ENCODE measurements around the gene L3HYPDH. TPM values are rescaled to one million over a fixed set of nuclear protein-coding genes. Genes with fewer than 3 reads are reported as not detected.

L3HYPDH gene
- total and polyA plus RNA-seq, 7 experiments from 2014 or later: 2.9 to 55.9 (median 21.6) TPM

DNA sequence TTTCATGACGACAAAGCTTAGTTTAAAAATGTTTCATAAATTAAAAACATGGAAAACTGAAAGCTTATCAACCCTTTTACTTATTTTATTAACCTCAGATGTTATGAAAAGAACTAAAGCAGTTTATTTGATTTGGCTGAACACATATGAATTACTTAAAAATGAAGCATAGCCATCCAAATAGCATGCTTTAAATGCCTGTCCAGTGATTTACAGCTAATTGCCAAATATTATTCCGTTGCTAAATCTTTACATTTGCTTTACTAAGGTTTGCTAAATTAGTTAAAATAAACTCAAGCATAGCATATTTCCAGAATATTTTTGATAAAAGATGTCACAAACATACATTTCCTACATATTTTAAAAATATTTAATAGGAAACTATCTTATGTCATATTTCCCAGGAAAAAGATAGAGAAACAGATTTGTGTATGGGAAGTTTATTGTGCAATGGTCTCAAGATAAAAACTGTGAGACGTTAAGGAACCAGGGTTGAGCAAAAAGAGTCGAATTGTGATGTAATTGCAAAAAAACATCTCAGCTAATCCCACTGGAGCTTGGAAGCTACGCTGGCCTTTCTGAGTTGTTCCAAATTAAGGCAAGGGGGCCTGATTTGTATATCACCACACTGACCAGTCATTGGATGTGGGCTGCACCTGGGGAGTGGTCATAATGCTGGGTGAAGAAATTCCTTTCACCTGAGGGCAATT, 44.8 kb downstream of the L3HYPDH start:
- H3K4me1 ChIP-seq (ENCODE audit: control insufficient read depth in 2 of 2, insufficient read depth in 2 of 2, low read length in 2 of 2): no peaks in the 10 kb centered on the region
- H3K27ac Mint-ChIP-seq: no peak overlapping the region
- H3K4me3 Mint-ChIP-seq: no peak overlapping the region
- POLR2A ChIA-PET: no interaction called here
- H3K36me3 Mint-ChIP-seq: no peaks in the 10 kb centered on the region
- no peaks in the 10 kb centered on the region for H3K36me3 ChIP-seq (ENCODE audit: control insufficient read depth in 2 of 3, insufficient read depth in 3 of 3, low read length in 3 of 3)
- CTCF ChIA-PET: interaction anchor here (1.1 to 1.5 kb wide), 3 partner anchors 307 to 315 kb away, joined by 3 to 6 read pairs (median 3); no protein-coding TSS in a partner anchor
- no peaks in the 10 kb centered on the region for H3K9me3 Mint-ChIP-seq
- no peaks in the 10 kb centered on the region for H3K27me3 ChIP-seq (ENCODE audit: control insufficient read depth in 2 of 2, insufficient read depth in 2 of 2, low read length in 2 of 2)
- no peak overlapping the region for H3K27ac ChIP-seq (ENCODE audit: low read depth, low read length)
- intact Hi-C loops (cut with micrococcal nuclease): no loop called here
- ATAC-seq: no peak
- DNase-seq: no peak
- no peaks in the 10 kb centered on the region for H3K4me1 Mint-ChIP-seq
- H3K27me3 Mint-ChIP-seq: peaks cover 0 to 5% (median 0%) of the 10 kb centered on the region in 5 donors
- no peaks in the 10 kb centered on the region for H3K9me3 ChIP-seq (ENCODE audit: control insufficient read depth in 2 of 3, low read length in 3 of 3)
- no peak overlapping the region for H3K4me3 ChIP-seq (ENCODE audit: low read length)

DNA sequence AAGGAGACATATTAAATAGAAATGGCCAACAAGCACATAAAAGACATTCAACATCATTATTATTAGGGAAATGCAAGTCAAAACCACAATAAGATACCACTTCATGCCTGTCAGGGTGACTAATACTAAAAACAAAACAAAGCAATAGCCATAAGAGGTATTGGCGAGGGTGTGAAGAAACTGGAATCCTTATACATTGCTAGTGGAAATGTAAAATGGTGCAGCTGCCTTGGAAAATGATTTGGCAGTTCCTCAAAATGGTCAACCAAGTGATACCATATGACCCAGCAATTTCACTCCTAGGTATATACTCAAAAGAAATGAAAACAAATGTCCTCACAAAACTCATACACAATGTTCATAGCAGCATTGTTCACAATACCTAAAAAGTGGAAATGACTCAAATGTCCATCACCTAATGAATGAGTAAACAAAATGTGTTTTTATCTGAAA, 46.0 kb downstream of the L3HYPDH start:
- Mint-ChIP-seq H3K4me1 (no peaks in the 10 kb centered on the region), H3K27me3 (peaks cover 0 to 5% (median 0%) of the 10 kb centered on the region in 5 donors), H3K36me3 (no peaks in the 10 kb centered on the region), H3K27ac (no peak overlapping the region), H3K4me3 (no peak overlapping the region), H3K9me3 (no peaks in the 10 kb centered on the region)
- intact Hi-C loops (cut with micrococcal nuclease): no loop called here
- no peak overlapping the region for H3K27ac ChIP-seq (ENCODE audit: low read depth, low read length)
- H3K27me3 ChIP-seq (ENCODE audit: control insufficient read depth in 2 of 2, insufficient read depth in 2 of 2, low read length in 2 of 2): no peaks in the 10 kb centered on the region
- ATAC-seq (no peak), DNase-seq (no peak)
- no peaks in the 10 kb centered on the region for H3K4me1 ChIP-seq (ENCODE audit: control insufficient read depth in 2 of 2, insufficient read depth in 2 of 2, low read length in 2 of 2)
- H3K9me3 ChIP-seq (ENCODE audit: control insufficient read depth in 2 of 3, low read length in 3 of 3): no peaks in the 10 kb centered on the region
- POLR2A ChIA-PET: no interaction called here
- CTCF ChIA-PET: interaction anchor here (0.6 to 1.5 kb wide), 4 partner anchors 306 to 1169 kb away, joined by 3 to 6 read pairs (median 4); no protein-coding TSS in a partner anchor
- no peaks in the 10 kb centered on the region for H3K36me3 ChIP-seq (ENCODE audit: control insufficient read depth in 2 of 3, insufficient read depth in 3 of 3, low read length in 3 of 3)
- H3K4me3 ChIP-seq (ENCODE audit: low read length): no peak overlapping the region

DNA sequence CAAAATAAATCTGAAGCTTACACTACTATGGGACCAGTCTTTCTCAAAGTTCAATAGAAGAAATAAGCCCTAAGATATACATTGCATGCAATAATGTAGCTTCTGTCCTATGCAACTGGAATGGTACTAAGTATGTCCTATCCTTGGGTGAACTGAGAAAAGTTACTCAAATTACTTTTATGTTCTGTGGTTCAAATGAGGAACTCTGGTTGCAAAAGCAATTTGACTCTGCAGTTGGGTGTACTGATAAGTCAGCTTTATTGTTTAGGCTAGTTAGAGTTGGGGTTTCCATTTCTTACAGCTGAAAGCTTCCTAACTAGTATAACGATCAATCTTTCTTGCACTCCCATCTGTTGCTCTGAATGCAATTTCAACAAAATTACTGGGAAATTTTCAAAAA, 48.2 kb downstream of the L3HYPDH start:
- no peaks in the 10 kb centered on the region for H3K36me3 ChIP-seq (ENCODE audit: control insufficient read depth in 2 of 3, insufficient read depth in 3 of 3, low read length in 3 of 3)
- H3K4me3 ChIP-seq (ENCODE audit: low read length): no peak overlapping the region
- Mint-ChIP-seq H3K4me3 (no peak overlapping the region), H3K4me1 (no peaks in the 10 kb centered on the region), H3K27me3 (peaks cover 0 to 5% (median 0%) of the 10 kb centered on the region in 5 donors), H3K36me3 (no peaks in the 10 kb centered on the region), H3K27ac (no peak overlapping the region), H3K9me3 (no peaks in the 10 kb centered on the region)
- DNase-seq (no peak), ATAC-seq (no peak)
- CTCF ChIA-PET: no interaction called here
- intact Hi-C loops (cut with micrococcal nuclease): no loop called here
- no peak overlapping the region for H3K27ac ChIP-seq (ENCODE audit: low read depth, low read length)
- no peaks in the 10 kb centered on the region for H3K27me3 ChIP-seq (ENCODE audit: control insufficient read depth in 2 of 2, insufficient read depth in 2 of 2, low read length in 2 of 2)
- POLR2A ChIA-PET: no interaction called here
- H3K4me1 ChIP-seq (ENCODE audit: control insufficient read depth in 2 of 2, insufficient read depth in 2 of 2, low read length in 2 of 2): no peaks in the 10 kb centered on the region
- no peaks in the 10 kb centered on the region for H3K9me3 ChIP-seq (ENCODE audit: control insufficient read depth in 2 of 3, low read length in 3 of 3)

DNA sequence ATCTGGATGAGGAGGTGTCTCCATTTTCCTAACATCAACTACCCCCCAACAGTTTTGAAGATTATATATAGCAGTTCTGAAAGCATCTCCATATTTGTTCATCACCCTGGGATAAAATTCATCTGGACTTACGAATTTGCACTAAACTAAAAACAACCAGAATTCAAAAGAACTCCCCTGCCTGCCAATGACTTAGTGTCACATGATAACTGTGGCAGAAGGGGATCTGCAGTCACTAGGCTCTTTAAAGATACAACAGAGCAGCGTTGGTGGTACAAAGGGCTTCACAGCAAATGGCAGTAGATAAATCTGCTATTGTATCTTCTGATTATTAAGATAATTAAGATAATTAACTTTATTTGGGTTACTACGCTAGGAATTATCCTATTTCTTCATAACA, 49.1 kb downstream of the L3HYPDH start:
- Histone ChIP-seq H3K36me3 (ENCODE audit: control insufficient read depth in 2 of 3, insufficient read depth in 3 of 3, low read length in 3 of 3) (no peaks in the 10 kb centered on the region), H3K4me1 (ENCODE audit: control insufficient read depth in 2 of 2, insufficient read depth in 2 of 2, low read length in 2 of 2) (no peaks in the 10 kb centered on the region), H3K27me3 (ENCODE audit: control insufficient read depth in 2 of 2, insufficient read depth in 2 of 2, low read length in 2 of 2) (no peaks in the 10 kb centered on the region), H3K27ac (ENCODE audit: low read depth, low read length) (no peak overlapping the region), H3K4me3 (ENCODE audit: low read length) (no peak overlapping the region), H3K9me3 (ENCODE audit: control insufficient read depth in 2 of 3, low read length in 3 of 3) (no peaks in the 10 kb centered on the region)
- Mint-ChIP-seq H3K27ac (no peak overlapping the region), H3K36me3 (no peaks in the 10 kb centered on the region), H3K4me1 (no peaks in the 10 kb centered on the region), H3K4me3 (no peak overlapping the region), H3K27me3 (no peaks in the 10 kb centered on the region), H3K9me3 (no peaks in the 10 kb centered on the region)
- no peak for DNase-seq
- intact Hi-C loops (cut with micrococcal nuclease): no loop called here
- ChIA-PET POLR2A (no interaction called here), CTCF (no interaction called here)
- ATAC-seq: no peak

DNA sequence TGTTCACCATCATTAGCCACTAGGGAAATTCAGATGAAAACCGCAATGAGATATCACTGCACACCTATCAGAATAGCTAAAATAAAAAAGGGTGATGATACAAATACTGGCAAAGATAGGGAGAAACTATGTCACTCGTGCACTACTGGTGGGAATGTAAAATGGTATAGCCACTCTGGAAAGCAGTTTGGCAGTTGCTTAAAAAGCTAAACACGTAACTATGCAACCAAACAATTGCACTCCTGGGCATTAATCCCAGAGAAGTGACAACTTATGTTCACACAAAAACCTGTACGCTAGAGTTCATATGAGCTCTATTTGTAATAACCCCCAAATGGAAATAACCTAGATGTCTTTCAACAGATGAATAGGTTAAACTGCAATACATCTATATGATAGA, 54.4 kb downstream of the L3HYPDH start:
- H3K27me3 ChIP-seq (ENCODE audit: control insufficient read depth in 2 of 2, insufficient read depth in 2 of 2, low read length in 2 of 2): no peaks in the 10 kb centered on the region
- Mint-ChIP-seq H3K36me3 (no peaks in the 10 kb centered on the region), H3K4me3 (no peak overlapping the region), H3K4me1 (no peaks in the 10 kb centered on the region), H3K27me3 (peaks cover 0 to 14% (median 7%) of the 10 kb centered on the region in 5 donors), H3K9me3 (peaks cover 0 to 3% (median 0%) of the 10 kb centered on the region in 11 donors), H3K27ac (no peak overlapping the region)
- intact Hi-C loops (cut with micrococcal nuclease): no loop called here
- no peaks in the 10 kb centered on the region for H3K9me3 ChIP-seq (ENCODE audit: control insufficient read depth in 2 of 3, low read length in 3 of 3)
- no peak overlapping the region for H3K27ac ChIP-seq (ENCODE audit: low read depth, low read length)
- no peak overlapping the region for H3K4me3 ChIP-seq (ENCODE audit: low read length)
- H3K4me1 ChIP-seq (ENCODE audit: control insufficient read depth in 2 of 2, insufficient read depth in 2 of 2, low read length in 2 of 2): no peaks in the 10 kb centered on the region
- CTCF ChIA-PET: no interaction called here
- DNase-seq (no peak), ATAC-seq (no peak)
- POLR2A ChIA-PET: no interaction called here
- H3K36me3 ChIP-seq (ENCODE audit: control insufficient read depth in 2 of 3, insufficient read depth in 3 of 3, low read length in 3 of 3): no peaks in the 10 kb centered on the region

DNA sequence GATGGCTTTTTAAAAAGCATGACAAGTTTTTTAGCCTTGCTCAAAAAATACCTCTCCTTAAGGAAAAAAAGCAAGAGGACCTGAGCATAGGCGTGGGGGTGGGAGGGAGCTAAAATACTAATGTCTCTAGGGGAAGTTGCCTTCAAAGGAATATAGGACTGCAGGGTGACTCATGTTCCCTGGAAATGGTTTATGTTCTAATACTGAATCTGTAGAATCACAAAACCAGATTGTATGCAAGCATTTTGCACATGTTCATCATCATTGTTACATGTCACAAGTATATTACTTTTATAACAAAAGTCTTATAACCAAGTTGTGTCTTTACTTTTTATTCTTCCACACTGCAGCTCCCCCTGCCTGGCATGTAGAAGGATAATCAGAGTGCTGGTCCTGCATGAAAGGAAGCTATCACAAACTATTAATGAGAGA, 55.6 kb downstream of the L3HYPDH start:
- Histone ChIP-seq H3K9me3 (ENCODE audit: control insufficient read depth in 2 of 3, low read length in 3 of 3) (no peaks in the 10 kb centered on the region), H3K4me3 (ENCODE audit: low read length) (no peak overlapping the region), H3K27me3 (ENCODE audit: control insufficient read depth in 2 of 2, insufficient read depth in 2 of 2, low read length in 2 of 2) (no peaks in the 10 kb centered on the region), H3K4me1 (ENCODE audit: control insufficient read depth in 2 of 2, insufficient read depth in 2 of 2, low read length in 2 of 2) (no peaks in the 10 kb centered on the region), H3K36me3 (ENCODE audit: control insufficient read depth in 2 of 3, insufficient read depth in 3 of 3, low read length in 3 of 3) (no peaks in the 10 kb centered on the region), H3K27ac (ENCODE audit: low read depth, low read length) (no peak overlapping the region)
- H3K9me3 Mint-ChIP-seq: peaks cover 0 to 3% (median 0%) of the 10 kb centered on the region in 11 donors
- ChIA-PET POLR2A (no interaction called here), CTCF (no interaction called here)
- no peak overlapping the region for H3K4me3 Mint-ChIP-seq
- no peaks in the 10 kb centered on the region for H3K4me1 Mint-ChIP-seq
- no peaks in the 10 kb centered on the region for H3K36me3 Mint-ChIP-seq
- intact Hi-C loops (cut with micrococcal nuclease): no loop called here
- peaks cover 0 to 14% (median 9%) of the 10 kb centered on the region in 5 donors for H3K27me3 Mint-ChIP-seq
- ATAC-seq (no peak), DNase-seq (no peak)
- H3K27ac Mint-ChIP-seq: no peak overlapping the region
